ENCODE measurements around the gene ATG12.
"Not testable (repeated sequence)": the region's sequence is repeated elsewhere in the genome, so short reads cannot be mapped to it uniquely, and the experiment has no call there.

Gene ATG12

DNA sequence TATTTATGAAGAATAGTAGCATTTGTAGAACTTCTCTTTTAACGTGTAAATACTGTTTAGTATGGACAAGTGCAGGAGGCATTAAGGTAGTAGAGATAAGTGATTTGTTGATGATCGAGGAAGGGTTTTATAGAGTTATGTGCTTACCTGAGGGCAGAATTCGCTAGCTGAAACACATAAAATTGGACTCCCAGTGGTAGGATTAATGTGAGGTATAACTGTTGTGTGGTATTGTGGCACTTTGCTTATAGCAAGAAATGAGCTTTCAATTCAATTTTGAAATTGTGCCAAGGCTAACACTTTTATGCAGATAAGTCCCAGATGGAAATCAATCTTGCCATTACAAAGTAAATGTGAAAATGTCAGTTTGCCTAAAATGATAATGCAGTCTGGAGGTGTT, 1.6 kb upstream of the ATG12 start:
- DNase-seq = peak in 1 of 58 donors; percentile 1

- peak in 11 of 58 donors; percentile 13 to 83 (median 61) for DNase-seq
Measured at GRCh38 chr5:115842089-115842935, 947 bp upstream of the ATG12 start.

DNA sequence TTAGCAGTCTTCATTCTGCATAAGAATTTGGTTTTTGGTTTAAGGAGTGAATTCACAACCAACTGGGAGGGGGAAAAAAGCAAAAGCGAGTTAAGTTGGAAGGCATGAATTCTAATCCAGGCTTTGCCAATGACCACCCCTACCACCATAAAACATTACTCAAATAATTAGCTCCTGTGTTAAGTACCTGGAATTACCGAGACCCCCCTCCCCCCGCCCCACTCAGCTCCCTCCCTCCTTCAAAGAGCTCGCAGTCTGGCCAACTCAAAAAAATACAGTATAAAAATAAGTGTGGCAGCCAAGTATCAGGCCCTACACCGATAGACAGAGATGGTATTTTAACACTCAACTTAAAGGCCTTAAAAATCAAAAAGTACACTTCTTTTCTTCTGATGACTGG, 492 bp downstream of the ATG12 start:
- DNase-seq = no peak

- peak in 1 of 58 donors; percentile 23 for DNase-seq
Measured at GRCh38 chr5:115838885-115839518, 2.4 kb downstream of the ATG12 start.

DNA sequence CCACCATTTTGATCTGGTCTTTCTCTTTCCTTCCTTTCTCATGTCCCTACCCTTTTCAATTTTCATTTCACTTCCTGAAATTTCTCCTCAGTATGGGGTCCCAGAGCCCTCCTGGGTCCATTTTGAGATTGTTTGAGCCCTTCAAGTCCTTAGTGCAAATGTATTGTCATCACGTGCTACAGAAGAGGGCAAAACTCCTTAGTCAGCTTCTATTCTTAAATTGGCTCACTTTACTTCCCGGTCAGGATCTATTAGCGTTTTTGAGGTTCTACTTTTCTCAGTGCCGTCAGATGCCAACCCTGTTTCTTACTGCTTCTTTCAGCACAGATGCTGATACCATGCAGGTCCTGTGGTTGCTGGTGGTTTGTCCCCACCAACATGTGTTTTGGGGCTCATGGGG, 5.9 kb downstream of the ATG12 start:
- no peak for DNase-seq

- DNase-seq = peak in 4 of 58 donors; percentile 6 to 26 (median 21)
Measured at GRCh38 chr5:115831163-115831768, 10.1 kb downstream of the ATG12 start.

GRCh38 chr5:115829913-115830312, 11.5 kb downstream of the ATG12 start:
- DNase-seq = no peak

- no peak for DNase-seq
Measured at GRCh38 chr5:115825948-115826347, 15.4 kb downstream of the ATG12 start.

- DNase-seq = not testable (repeated sequence)
Measured at GRCh38 chr5:115824983-115825382, 16.4 kb downstream of the ATG12 start.

GRCh38 chr5:115820846-115821245, 20.5 kb downstream of the ATG12 start:
- DNase-seq = no peak

DNA sequence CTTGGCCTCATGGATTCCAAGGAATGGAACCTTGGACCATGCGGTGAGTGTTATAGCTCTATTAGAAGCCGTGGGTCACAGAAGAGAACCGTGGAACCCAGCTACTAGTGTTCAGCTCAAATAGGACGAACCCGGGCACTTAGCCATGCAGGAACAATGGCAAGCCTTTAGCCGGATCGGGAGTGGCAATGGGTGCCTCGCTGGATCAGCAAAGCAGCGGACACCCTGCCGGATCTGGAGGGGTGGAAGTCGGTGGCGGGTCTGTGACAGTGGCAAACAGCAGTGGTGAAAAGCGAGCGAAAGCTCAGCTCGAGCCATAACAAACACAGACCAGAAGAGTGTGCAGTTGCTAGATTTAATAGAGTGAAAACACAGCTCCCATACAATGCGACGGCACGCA, 22.5 kb downstream of the ATG12 start:
- DNase-seq = peak in 10 of 58 donors; percentile 7 to 36 (median 18)

GRCh38 chr5:115817386-115817785, 24.0 kb downstream of the ATG12 start:
- no peak for DNase-seq

DNA sequence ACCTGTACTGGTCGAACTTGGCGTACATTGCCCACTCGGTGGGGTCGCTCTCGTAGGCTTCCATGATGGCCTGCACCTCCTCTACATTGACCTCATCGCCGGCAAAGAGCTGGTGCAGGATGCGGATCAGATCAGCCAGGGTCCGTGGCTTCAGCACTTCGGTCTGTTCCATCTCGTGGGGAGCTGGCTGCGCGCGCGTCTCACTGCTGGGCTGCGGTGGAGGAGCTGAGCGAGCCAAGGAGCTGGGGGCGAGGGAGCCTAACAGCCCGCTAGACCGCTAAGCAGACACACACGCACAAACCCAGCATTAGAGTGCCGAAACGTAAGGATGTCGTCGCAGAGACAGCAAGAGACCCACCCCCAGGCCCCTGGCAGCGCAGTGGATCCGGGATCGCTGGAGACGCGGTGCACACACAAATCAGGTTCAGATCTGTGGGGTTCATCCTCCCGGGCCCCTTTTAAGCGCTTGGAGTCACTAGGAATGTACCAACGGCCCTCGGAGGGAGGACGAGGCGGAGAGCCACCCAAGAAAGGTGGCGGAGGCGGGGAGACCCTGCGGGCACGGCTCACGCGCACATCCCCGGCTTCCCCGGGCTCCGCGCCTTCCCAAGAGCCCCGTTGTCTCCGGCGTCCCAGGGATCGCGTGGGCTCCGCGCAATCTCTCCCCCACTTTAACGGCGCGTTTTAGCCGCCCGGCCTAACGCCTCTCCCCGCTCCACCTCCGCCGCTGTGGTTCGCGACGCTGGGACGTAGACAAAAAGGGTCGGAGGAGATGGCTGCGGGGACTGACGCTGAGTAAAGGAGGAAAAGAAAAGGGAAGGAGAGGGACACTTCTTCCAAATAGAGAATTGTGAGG, 24.9 kb downstream of the ATG12 start, which contains the start of gene CDO1:
Gene CDO1 (minus strand): TSS at position 434 of the 856 bp plus-strand sequence. CDS start 262 bp downstream, at position 172.
- DNase-seq = peak; percentile 30 to 91 (median 68)

GRCh38 chr5:115815693-115816225, 25.6 kb downstream of the ATG12 start:
- peak in 13 of 58 donors; percentile 3 to 51 (median 31) for DNase-seq

- no peak for DNase-seq
Measured at GRCh38 chr5:115815006-115815692, 26.2 kb downstream of the ATG12 start.

DNA sequence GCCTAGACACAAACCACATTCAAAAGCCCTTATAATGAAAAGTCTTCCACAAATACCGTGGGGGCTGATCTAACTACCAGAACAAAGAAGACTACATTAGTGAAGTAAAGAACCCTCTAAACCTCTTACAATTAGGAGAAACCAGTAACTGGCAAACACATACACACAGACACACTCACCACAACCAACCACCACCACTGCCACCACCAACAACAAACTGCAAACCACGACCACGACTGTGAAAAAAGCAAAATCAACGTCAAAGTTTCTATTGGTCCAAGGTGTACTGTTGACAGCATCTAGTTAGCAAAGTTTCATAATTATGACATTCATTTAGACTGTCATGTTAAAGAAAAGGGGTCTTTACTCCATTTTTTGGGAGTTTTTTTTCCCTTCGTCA, 27.6 kb downstream of the ATG12 start:
- no peak for DNase-seq

- DNase-seq = no peak
Measured at GRCh38 chr5:115812372-115812771, 29.0 kb downstream of the ATG12 start.

DNA sequence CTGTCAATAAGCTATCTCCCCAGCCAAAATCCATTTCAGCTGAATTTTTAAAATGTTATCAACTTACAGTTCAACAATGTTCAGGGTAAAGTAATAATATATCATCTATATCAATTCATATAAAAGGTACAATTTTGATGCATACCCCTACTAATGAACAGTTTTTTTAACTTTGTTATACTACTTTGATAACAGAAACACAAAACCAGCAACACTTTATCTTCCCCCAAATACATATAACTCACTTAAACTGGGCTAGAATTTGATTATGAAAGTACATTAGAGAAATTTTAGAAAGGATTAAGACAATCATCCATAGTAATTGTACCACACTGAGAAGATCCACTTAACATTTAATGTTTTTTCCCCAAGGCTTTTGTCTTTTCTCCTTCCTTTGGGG, 30.0 kb downstream of the ATG12 start:
- no peak for DNase-seq

DNA sequence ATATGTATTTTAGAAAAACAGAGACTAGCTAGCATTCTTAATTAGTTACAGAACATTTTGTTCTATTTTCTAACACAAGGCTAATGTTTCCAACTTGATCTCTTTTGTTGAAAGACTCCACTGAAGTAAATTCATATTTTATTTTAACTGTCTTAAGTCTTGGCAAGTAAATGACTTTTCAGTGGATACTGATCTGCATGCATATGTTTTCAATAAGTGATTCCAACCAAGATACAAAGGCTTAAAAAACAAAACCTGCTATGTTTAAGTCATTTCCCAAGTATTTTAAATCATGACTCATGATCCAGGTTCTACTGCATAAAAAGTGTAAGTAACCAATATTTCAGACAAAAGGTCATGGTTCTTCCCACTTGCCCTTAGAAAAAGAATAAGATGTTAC, 30.6 kb downstream of the ATG12 start:
- DNase-seq = no peak

DNA sequence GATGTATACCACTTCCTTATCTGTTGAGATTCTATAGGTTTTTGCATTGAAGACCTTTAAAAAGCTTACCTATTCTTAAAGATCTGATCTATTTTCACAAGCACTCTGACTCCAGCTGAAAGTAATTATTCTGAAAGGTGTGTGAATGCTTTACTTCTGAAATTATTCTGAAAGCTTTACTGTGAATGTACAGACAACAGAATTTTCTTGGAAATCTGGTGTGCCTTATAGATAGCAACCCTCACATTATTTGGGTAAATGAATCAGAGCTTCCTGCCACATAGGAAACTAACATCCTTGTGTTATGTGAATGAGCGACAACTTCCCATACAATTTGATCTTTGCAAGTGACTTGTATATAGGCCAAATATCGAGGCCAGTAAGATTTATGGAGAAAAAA, 31.4 kb downstream of the ATG12 start:
- DNase-seq = no peak

Data from anterior cingulate cortex (tissue), 58 donors.